DND-41 (cell line): Measurements from ENCODE around the gene FADS2.

Experiments used
- ATAC-seq: fragments of 200-7000 bp; cut with Tn5 transposase; 3 replicates; pipeline ENCODE4 v1.9.1; 2021; ENCODE audit warnings: low read depth; ENCODE audit not compliant: insufficient read depth
- DNase-seq: peaks from one replicate; pipeline ENCODE4 v3.0.0-alpha.2; 2020
- H2AFZ ChIP-seq: 2 replicates; pipeline ENCODE4 v1.6.0; 2012; ENCODE audit warnings: low read depth, low read length
- H3K27ac ChIP-seq: 2 replicates; pipeline ENCODE4 v1.5.1; 2012; ENCODE audit warnings: low read length, inconsistent platforms
- H3K27me3 ChIP-seq: fragments of 200-600 bp; sonication (generic); 2 replicates; pipeline ENCODE4 v1.6.0; 2012; ENCODE audit warnings: low read length, mild to moderate bottlenecking, inconsistent platforms; ENCODE audit not compliant: insufficient read depth, poor library complexity
- H3K36me3 ChIP-seq: 2 replicates; pipeline ENCODE4 v1.5.1; 2012; ENCODE audit warnings: low read length, inconsistent platforms; ENCODE audit not compliant: insufficient read depth
- H3K4me1 ChIP-seq: 2 replicates; pipeline ENCODE4 v1.5.1; 2012; ENCODE audit warnings: mild to moderate bottlenecking, low read length; ENCODE audit not compliant: insufficient read depth
- H3K4me2 ChIP-seq: 2 replicates; pipeline ENCODE4 v1.6.0; 2012; ENCODE audit warnings: mild to moderate bottlenecking, moderate library complexity, low read length, inconsistent platforms; ENCODE audit not compliant: insufficient read depth
- H3K4me3 ChIP-seq, 2 experiments: fragments of 200-600 bp in 1 of 2; shearing (Covaris generic) in 1 of 2; 2 replicates each; pipeline ENCODE4 v1.5.1; 2012 to 2016; ENCODE audit warnings: inconsistent platforms in 2 of 2, low read length in 2 of 2, mild to moderate bottlenecking in 2 of 2, low read depth in 1 of 2, moderate library complexity in 1 of 2
- H3K79me2 ChIP-seq: 2 replicates; pipeline ENCODE4 v1.6.0; 2012; ENCODE audit warnings: low read length, inconsistent platforms; ENCODE audit not compliant: insufficient read depth
- H3K9ac ChIP-seq: 2 replicates; pipeline ENCODE4 v1.6.0; 2012; ENCODE audit warnings: low read depth, mild to moderate bottlenecking, inconsistent platforms, low read length, moderate library complexity
- H3K9me3 ChIP-seq: 2 replicates; pipeline ENCODE4 v1.5.1; 2012; ENCODE audit warnings: low read length, moderate library complexity, mild to moderate bottlenecking, inconsistent platforms; ENCODE audit not compliant: insufficient read depth, severe bottlenecking
- H4K20me1 ChIP-seq: 2 replicates; pipeline ENCODE4 v1.6.0; 2012; ENCODE audit warnings: low read length; ENCODE audit not compliant: insufficient read depth
- EZH2 ChIP-seq: IDR thresholded peaks from 3 replicates; pipeline ENCODE4 v1.6.1; 2012; ENCODE audit warnings: borderline replicate concordance, low read depth, mild to moderate bottlenecking, moderate library complexity, low read length, inconsistent platforms; ENCODE audit not compliant: severe bottlenecking
- TF ChIP-seq, protein P1 (sequence below): IDR thresholded peaks from 2 replicates; pipeline ENCODE4 v1.5.1; 2012; ENCODE audit warnings: borderline replicate concordance, low read length, moderate library complexity, mild to moderate bottlenecking; ENCODE audit not compliant: poor library complexity, severe bottlenecking; ENCODE audit errors: extremely low read depth

FADS2 gene

DNA sequence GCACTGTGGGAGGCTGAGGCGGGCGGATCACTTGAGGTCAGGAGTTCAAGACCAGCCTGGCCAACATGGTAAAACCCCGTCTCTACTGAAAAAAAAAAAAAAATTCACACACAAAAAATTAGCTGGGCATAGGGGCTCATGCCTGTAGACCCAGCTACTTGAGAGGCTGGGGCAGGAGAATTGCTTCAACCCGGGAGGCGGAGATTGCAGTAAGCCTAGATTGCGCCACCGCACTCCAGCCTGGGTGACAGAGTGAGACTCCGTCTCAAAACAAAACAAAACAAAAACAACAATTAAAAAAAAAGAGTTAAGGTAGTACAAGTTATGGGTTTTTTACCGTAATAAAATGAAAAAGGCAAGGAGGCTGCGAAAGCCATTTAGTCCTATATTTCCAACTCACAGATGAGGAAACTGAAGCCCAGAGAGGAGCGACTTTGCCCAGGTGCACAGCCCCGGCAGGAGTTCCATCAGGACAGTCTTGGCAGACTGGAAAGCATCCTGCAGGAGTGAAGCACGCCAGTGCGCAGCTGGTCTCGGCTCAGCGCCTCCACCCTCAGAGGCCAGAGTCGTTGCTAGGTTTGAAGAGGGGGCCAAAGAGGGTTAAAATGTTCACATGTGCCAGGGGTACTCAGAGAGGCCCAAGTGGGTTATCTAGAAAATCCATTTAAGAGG lies 67.1 kb downstream of the FADS2 start:
- Histone ChIP-seq H3K79me2 (no peaks in the 10 kb centered on the region), H3K27ac (no peak overlapping the region), H3K4me2 (no peak overlapping the region), H3K9ac (no peak overlapping the region), H3K9me3 (no peaks in the 10 kb centered on the region), H2AFZ (no peak overlapping the region), H4K20me1 (no peaks in the 10 kb centered on the region; the same call in 1 of the 2 replicates), H3K4me3 (no peak overlapping the region), H3K27me3 (peaks cover 4% of the 10 kb centered on the region), H3K36me3 (no peaks in the 10 kb centered on the region), H3K4me1 (peaks cover 24% of the 10 kb centered on the region)
- TF ChIP-seq EZH2 = no peak
- TF ChIP-seq, protein P1, sequence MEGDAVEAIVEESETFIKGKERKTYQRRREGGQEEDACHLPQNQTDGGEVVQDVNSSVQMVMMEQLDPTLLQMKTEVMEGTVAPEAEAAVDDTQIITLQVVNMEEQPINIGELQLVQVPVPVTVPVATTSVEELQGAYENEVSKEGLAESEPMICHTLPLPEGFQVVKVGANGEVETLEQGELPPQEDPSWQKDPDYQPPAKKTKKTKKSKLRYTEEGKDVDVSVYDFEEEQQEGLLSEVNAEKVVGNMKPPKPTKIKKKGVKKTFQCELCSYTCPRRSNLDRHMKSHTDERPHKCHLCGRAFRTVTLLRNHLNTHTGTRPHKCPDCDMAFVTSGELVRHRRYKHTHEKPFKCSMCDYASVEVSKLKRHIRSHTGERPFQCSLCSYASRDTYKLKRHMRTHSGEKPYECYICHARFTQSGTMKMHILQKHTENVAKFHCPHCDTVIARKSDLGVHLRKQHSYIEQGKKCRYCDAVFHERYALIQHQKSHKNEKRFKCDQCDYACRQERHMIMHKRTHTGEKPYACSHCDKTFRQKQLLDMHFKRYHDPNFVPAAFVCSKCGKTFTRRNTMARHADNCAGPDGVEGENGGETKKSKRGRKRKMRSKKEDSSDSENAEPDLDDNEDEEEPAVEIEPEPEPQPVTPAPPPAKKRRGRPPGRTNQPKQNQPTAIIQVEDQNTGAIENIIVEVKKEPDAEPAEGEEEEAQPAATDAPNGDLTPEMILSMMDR = no peak
- ATAC-seq (no peak), DNase-seq (no peak)

GRCh38 chr11:61895718-61896059 lies 67.6 kb downstream of the FADS2 start:
- DNase-seq (no peak), ATAC-seq (no peak)
- H3K79me2 ChIP-seq = no peaks in the 10 kb centered on the region
- no peak overlapping the region for H3K4me3 ChIP-seq
- TF ChIP-seq, protein P1 = no peak
- no peak for TF ChIP-seq EZH2
- H3K27ac ChIP-seq = no peak overlapping the region
- H3K9me3 ChIP-seq = no peaks in the 10 kb centered on the region
- peaks cover 19% of the 10 kb centered on the region for H3K4me1 ChIP-seq
- no peaks in the 10 kb centered on the region; the same call in 1 of the 2 replicates for H4K20me1 ChIP-seq
- H3K9ac ChIP-seq = no peak overlapping the region
- peaks cover 4% of the 10 kb centered on the region for H3K27me3 ChIP-seq
- no peaks in the 10 kb centered on the region for H3K36me3 ChIP-seq
- H3K4me2 ChIP-seq = no peak overlapping the region
- H2AFZ ChIP-seq = no peak overlapping the region

DNA sequence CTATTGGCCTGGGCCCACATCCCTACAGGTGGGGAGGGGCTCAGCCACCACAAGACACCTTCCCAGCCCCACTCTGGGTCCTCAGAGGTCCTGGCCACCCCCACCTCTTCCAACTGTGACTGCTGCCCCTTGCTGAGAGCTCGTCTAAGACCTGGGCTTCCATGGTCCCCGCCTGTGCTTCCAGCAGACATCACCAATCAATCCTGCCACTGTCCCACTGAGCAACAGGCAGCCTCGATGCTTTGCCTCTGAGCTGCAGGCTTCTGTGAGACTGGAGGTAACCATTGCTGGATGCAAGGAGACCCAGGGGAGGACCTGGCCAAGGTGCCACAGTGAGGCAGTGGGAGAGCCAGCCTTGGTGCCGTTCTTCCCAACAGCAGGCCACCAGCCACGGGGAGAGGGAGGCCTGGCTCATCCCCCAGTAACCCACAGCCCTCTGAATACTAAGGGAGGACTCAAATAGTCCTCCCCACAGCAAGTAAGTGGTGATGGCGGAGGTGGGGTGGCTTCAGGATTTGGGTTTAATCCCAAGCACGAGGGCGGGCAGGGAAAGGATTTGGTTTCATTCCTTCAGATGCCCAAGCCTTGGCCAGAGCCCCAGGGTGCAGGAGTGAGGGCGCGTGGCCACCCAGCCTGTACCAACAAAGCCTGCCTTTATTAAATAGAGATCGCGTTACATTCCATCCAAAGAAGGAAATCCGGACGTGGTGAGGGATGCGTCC lies 68.7 kb downstream of the FADS2 start:
- TF ChIP-seq, protein P1 = no peak
- no peak for TF ChIP-seq EZH2

More for the DNA sequence above, 68.7 kb downstream of the FADS2 start:
- peaks cover under 1% of the 10 kb centered on the region for H3K27me3 ChIP-seq
- ATAC-seq (no peak), DNase-seq (no peak)
- no peaks in the 10 kb centered on the region for H3K9me3 ChIP-seq
- no peaks in the 10 kb centered on the region; the same call in 1 of the 2 replicates for H4K20me1 ChIP-seq
- H3K4me1 ChIP-seq = peaks cover 9% of the 10 kb centered on the region
- no peak overlapping the region for H3K4me2 ChIP-seq
- no peak overlapping the region for H2AFZ ChIP-seq
- no peak overlapping the region for H3K9ac ChIP-seq
- H3K79me2 ChIP-seq = no peaks in the 10 kb centered on the region
- H3K27ac ChIP-seq = no peak overlapping the region
- H3K36me3 ChIP-seq = no peaks in the 10 kb centered on the region
- no peak overlapping the region for H3K4me3 ChIP-seq
